Gastroesophageal sphincter (tissue), 4 donors: Measurements from ENCODE around the gene SMPD3. TPM values are rescaled to one million over a fixed set of nuclear protein-coding genes. Genes with fewer than 3 reads are reported as not detected.

Experiments
- ATAC-seq: fragments of 150-250 bp; one replicate; pipeline ENCODE4 v1.9.1; 2016; ENCODE audit warnings: mild to moderate bottlenecking, moderate library complexity
- H3K27ac ChIP-seq, 4 donors: fragments of 200-600 bp; sonication (generic) in 3 of 4; 1 replicate in 3 of 4; 2 replicates in 1 of 4; pipeline ENCODE4 v1.5.1; 2016 to 2019
- H3K27me3 ChIP-seq: fragments of 200-600 bp; sonication (generic); one replicate; pipeline ENCODE4 v1.5.1; 2019
- H3K36me3 ChIP-seq, 2 donors: fragments of 200-600 bp; sonication (generic); one replicate each; pipeline ENCODE4 v1.5.1; 2019; ENCODE audit warnings: control low read depth in 1 of 2
- H3K4me1 ChIP-seq, 3 donors: fragments of 200-600 bp; sonication (generic); 1 replicate in 2 of 3; 2 replicates in 1 of 3; pipeline ENCODE4 v1.5.1; 2016 to 2019; ENCODE audit warnings: control low read depth in 2 of 3
- H3K4me3 ChIP-seq, 2 donors: fragments of 200-600 bp; sonication (generic); one replicate each; pipeline ENCODE4 v1.5.1; 2019; ENCODE audit warnings: mild to moderate bottlenecking in 1 of 2, moderate library complexity in 1 of 2
- H3K9me3 ChIP-seq, 3 donors: fragments of 200-600 bp; sonication (generic); one replicate each; pipeline ENCODE4 v1.5.1; 2017 to 2019; ENCODE audit warnings: control low read depth in 2 of 3
- CTCF ChIP-seq, 4 experiments: fragments of 200-600 bp in 2 of 4; fragments of 450-650 bp in 2 of 4; sonication (generic) in 1 of 4; IDR thresholded peaks; one replicate each; pipeline ENCODE4 v1.5.1; 2017 to 2019; ENCODE audit warnings: antibody characterized with exemption in 4 of 4, mild to moderate bottlenecking in 2 of 4, moderate library complexity in 2 of 4
- EP300 ChIP-seq: sonication (generic); formaldehyde crosslinking; IDR thresholded peaks from one replicate; pipeline ENCODE4 v1.6.1; 2017; ENCODE audit warnings: antibody characterized with exemption, mild to moderate bottlenecking
- POLR2A ChIP-seq, 2 donors: fragments of 450-650 bp; IDR thresholded peaks; one replicate each; pipeline ENCODE4 v1.6.1; 2017; ENCODE audit warnings: antibody characterized with exemption in 2 of 2, mild to moderate bottlenecking in 2 of 2, moderate library complexity in 1 of 2
- POLR2AphosphoS5 ChIP-seq: sonication (generic); formaldehyde crosslinking; IDR thresholded peaks from one replicate; pipeline ENCODE4 v1.6.1; 2017; ENCODE audit warnings: antibody characterized with exemption
- WGBS, 2 donors: methylation state at CpG; one replicate each; pipeline ENCODE4 v1.1.5; 2018; ENCODE audit warnings: low coverage in 1 of 2; 5-methylcytosine and 5-hydroxymethylcytosine counted together
- small RNA-seq, 4 donors: library from RNA; depleted of rRNA; stranded (forward); fragments of <200 nt; gene quantifications; one replicate each; pipeline ENCODE3, GENCODE V24; 2016
- total RNA-seq, 4 donors: library from RNA; depleted of rRNA; stranded (reverse); fragments of >200 nt; gene quantifications; one replicate each; pipeline ENCODE4 v1.1.0, GENCODE V29; 2016

SMPD3 gene
- total RNA-seq, 4 donors from 2014 or later = 0.08 to 0.94 (median 0.77) TPM; not detected in 1

- Histone ChIP-seq H3K36me3 (peaks cover 0 to 61% of the 10 kb centered on the region in 2 donors), H3K9me3 (no peaks in the 10 kb centered on the region), H3K4me3 (peak within 1 kb of the TSS; percentile 69 to 82), H3K27me3 (no peaks in the 10 kb centered on the region), H3K27ac (peak within 1 kb of the TSS in 3 of 4 donors; percentile 83 to 89 (median 84)), H3K4me1 (peaks cover 3 to 59% (median 16%) of the 10 kb centered on the region in 3 donors)
- ATAC-seq = peak; percentile 100
- 0% methylated on average over 11 of the region's 62 CpGs; no CpG with 5 or more reads in 1 of the 2 donors for WGBS, 2 donors
- peak; percentile 81 for TF ChIP-seq POLR2AphosphoS5
- no peak for TF ChIP-seq EP300
- peak in 2 of 4 experiments; percentile 30 to 74 for TF ChIP-seq CTCF (IDR thresholded peaks at IDR 0.05)
- TF ChIP-seq POLR2A (IDR thresholded peaks at IDR 0.05) = peak; percentile 61 to 75
Observed at GRCh38 chr16:68310774-68311511, 137.4 kb downstream of the SMPD3 start, which contains the start of the genes PRMT7 and SLC7A6OS. Gene PRMT7 (plus strand): TSS chr16:68311019. CDS start chr16:68315980, 4,961 bp downstream. Gene SLC7A6OS (minus strand): TSS chr16:68310946. CDS start chr16:68310926, 20 bp downstream.

- Histone ChIP-seq H3K4me1 (peaks cover 3 to 59% (median 16%) of the 10 kb centered on the region in 3 donors), H3K36me3 (peaks cover 0 to 61% of the 10 kb centered on the region in 2 donors), H3K9me3 (no peaks in the 10 kb centered on the region), H3K27me3 (no peaks in the 10 kb centered on the region), H3K4me3 (peak overlapping the region; percentile 69 to 82), H3K27ac (peak overlapping the region in 3 of 4 donors; percentile 83 to 89 (median 84))
- no CpG with 5 or more reads among the region's 29 CpGs for WGBS, 2 donors
- TF ChIP-seq EP300 (no peak), POLR2A (IDR thresholded peaks at IDR 0.05) (no peak), CTCF (IDR thresholded peaks at IDR 0.05) (no peak), POLR2AphosphoS5 (no peak)
- peak; percentile 26 for ATAC-seq
Observed at GRCh38 chr16:68310437-68310773, 137.9 kb downstream of the SMPD3 start.

- Histone ChIP-seq H3K9me3 (no peaks in the 10 kb centered on the region), H3K36me3 (peaks cover 0 to 65% of the 10 kb centered on the region in 2 donors), H3K4me1 (peaks cover 3 to 59% (median 16%) of the 10 kb centered on the region in 3 donors), H3K27ac (peak overlapping the region in 2 of 4 donors; percentile 84 to 89), H3K4me3 (peak overlapping the region; percentile 69 to 82), H3K27me3 (no peaks in the 10 kb centered on the region)
- TF ChIP-seq CTCF (IDR thresholded peaks at IDR 0.05) (no peak), EP300 (no peak), POLR2A (IDR thresholded peaks at IDR 0.05) (no peak), POLR2AphosphoS5 (no peak)
- no peak for ATAC-seq
- 45 to 59% methylated on average over 3 to 6 of the region's 6 CpGs for WGBS, 2 donors
Observed at GRCh38 chr16:68309799-68310198, 138.5 kb downstream of the SMPD3 start.

Small RNA genes within 50 kb of the gene (small RNA-seq; reads per million reads assigned to genes)
- gene RF00019 (0 reads per million in 4 donors), gene RNU4-30P (0 reads per million in 4 donors)

Other genes starting within 250 kb of the SMPD3 start
- gene ESRP2, start 212.4 kb downstream of the SMPD3 start, total RNA-seq = 1 to 10 TPM in 1 of 4 donors, under 1 TPM in 1, not detected in 2; 0.13 to 2.9 TPM
- gene PLA2G15, start 203.1 kb downstream of the SMPD3 start, total RNA-seq = 10 to 100 TPM in 3 of 4 donors, 1 to 10 TPM in 1; 4.5 to 18.0 (median 11.7) TPM
- 10 to 100 TPM; 19.1 to 51.5 (median 33.7) TPM for gene SLC7A6, start 184.0 kb downstream of the SMPD3 start, total RNA-seq
- 10 to 100 TPM; 10.4 to 18.2 (median 11.2) TPM for gene SLC7A6OS, start 137.6 kb downstream of the SMPD3 start, total RNA-seq
- 10 to 100 TPM; 11.5 to 34.9 (median 27.4) TPM for gene PRMT7, start 137.5 kb downstream of the SMPD3 start, total RNA-seq
- gene ZFP90, start 90.8 kb upstream of the SMPD3 start, total RNA-seq = 10 to 100 TPM; 21.3 to 38.2 (median 27.3) TPM
- gene CDH3, start 196.8 kb upstream of the SMPD3 start, total RNA-seq = 10 to 100 TPM in 1 of 4 donors, 1 to 10 TPM in 2, under 1 TPM in 1; 0.12 to 10.3 (median 4.6) TPM